Measurements from ENCODE around the gene TOM1. TPM values are rescaled to one million over a fixed set of nuclear protein-coding genes. Genes with fewer than 3 reads are reported as not detected.

TOM1 gene
- polyA plus RNA-seq, 2 of the 4 experiments (the other 2 are of a cell fraction), result 14.5 to 16.6 TPM

GRCh38 chr22:35316751-35317150 lies 17.1 kb downstream of the TOM1 start (continued):
- TF ChIP-seq ELK1 (IDR thresholded peaks at IDR 0.05; ENCODE audit: low read depth, low read length) (no peak), JUNB (IDR thresholded peaks at IDR 0.05) (no peak), FOSB (CRISPR knock-in tag; IDR thresholded peaks at IDR 0.05) (no peak)

DNA sequence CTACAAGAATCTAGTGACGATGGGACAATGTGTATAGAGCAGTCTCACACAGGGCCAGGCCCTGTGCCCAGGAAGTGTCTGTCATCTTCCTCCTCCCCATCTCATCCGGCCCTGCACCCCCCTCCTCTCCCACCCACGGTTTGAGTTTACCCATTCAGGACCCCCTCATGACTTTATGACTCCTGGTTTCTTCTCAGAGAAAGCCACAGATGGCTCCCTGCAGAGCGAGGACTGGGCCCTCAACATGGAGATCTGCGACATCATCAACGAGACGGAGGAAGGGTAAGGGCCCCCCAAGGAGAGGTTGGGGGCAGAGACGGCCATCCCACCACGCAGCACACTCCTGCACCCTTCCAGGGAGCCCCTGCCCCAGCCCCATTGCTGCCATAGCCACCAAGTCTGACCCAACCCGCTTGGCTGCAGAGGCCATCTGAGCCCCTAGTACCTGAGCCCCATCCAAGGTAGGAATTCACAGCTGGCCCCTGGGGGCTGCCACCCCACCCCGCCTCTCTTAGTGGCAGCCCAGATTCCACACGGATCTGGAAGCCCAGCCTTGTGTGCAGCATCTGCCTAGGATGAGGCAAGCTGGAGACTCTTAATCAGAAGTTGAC lies 18.1 kb downstream of the TOM1 start:
- POLR2A ChIA-PET, result no interaction called here
- FAIRE-seq (no peak), DNase-seq (ENCODE audit: low read depth in 1 of 2, low spot score in 1 of 2) (no peak), ATAC-seq (no peak)
- CTCF ChIA-PET, result no interaction called here
- H3K9me3 ChIP-seq, result no peaks in the 10 kb centered on the region
- 73% methylated on average over 10 of the region's 12 CpGs for WGBS (ENCODE audit: missing lambda C conversion rate)
- TF ChIP-seq HOXA7 (CRISPR knock-in tag; IDR thresholded peaks at IDR 0.05), result no peak
- no peak for TF ChIP-seq NR3C1 (IDR thresholded peaks at IDR 0.05)
- TF ChIP-seq FOSB (CRISPR knock-in tag; IDR thresholded peaks at IDR 0.05), result no peak
- TF ChIP-seq, protein P1, sequence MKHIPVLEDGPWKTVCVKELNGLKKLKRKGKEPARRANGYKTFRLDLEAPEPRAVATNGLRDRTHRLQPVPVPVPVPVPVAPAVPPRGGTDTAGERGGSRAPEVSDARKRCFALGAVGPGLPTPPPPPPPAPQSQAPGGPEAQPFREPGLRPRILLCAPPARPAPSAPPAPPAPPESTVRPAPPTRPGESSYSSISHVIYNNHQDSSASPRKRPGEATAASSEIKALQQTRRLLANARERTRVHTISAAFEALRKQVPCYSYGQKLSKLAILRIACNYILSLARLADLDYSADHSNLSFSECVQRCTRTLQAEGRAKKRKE (CRISPR knock-in tag; IDR thresholded peaks at IDR 0.05; ENCODE audit: low read depth), result no peak
- TF ChIP-seq SREBF2 (IDR thresholded peaks at IDR 0.05), result no peak
- TF ChIP-seq, protein P2, sequence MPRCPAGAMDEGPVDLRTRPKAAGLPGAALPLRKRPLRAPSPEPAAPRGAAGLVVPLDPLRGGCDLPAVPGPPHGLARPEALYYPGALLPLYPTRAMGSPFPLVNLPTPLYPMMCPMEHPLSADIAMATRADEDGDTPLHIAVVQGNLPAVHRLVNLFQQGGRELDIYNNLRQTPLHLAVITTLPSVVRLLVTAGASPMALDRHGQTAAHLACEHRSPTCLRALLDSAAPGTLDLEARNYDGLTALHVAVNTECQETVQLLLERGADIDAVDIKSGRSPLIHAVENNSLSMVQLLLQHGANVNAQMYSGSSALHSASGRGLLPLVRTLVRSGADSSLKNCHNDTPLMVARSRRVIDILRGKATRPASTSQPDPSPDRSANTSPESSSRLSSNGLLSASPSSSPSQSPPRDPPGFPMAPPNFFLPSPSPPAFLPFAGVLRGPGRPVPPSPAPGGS (IDR thresholded peaks at IDR 0.05), result no peak
- TF ChIP-seq MAFK (IDR thresholded peaks at IDR 0.05; ENCODE audit: partially characterized antibody), result no peak
- TF ChIP-seq POLR2A (IDR thresholded peaks at IDR 0.05; ENCODE audit: low read length), result no peak
- TF ChIP-seq CBX8 (IDR thresholded peaks at IDR 0.05), result no peak
- no peak for TF ChIP-seq ZC3H11A (IDR thresholded peaks at IDR 0.05)
- TF ChIP-seq FOSL2 (IDR thresholded peaks at IDR 0.05), result no peak
- TF ChIP-seq FOSL2 (CRISPR knock-in tag; IDR thresholded peaks at IDR 0.05), result no peak
- TF ChIP-seq JUN (IDR thresholded peaks at IDR 0.05), result no peak
- no peak for TF ChIP-seq REST (IDR thresholded peaks at IDR 0.05)
- TF ChIP-seq, protein P3, sequence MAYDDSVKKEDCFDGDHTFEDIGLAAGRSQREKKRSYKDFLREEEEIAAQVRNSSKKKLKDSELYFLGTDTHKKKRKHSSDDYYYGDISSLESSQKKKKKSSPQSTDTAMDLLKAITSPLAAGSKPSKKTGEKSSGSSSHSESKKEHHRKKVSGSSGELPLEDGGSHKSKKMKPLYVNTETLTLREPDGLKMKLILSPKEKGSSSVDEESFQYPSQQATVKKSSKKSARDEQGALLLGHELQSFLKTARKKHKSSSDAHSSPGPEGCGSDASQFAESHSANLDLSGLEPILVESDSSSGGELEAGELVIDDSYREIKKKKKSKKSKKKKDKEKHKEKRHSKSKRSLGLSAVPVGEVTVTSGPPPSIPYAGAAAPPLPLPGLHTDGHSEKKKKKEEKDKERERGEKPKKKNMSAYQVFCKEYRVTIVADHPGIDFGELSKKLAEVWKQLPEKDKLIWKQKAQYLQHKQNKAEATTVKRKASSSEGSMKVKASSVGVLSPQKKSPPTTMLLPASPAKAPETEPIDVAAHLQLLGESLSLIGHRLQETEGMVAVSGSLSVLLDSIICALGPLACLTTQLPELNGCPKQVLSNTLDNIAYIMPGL (CRISPR knock-in tag; IDR thresholded peaks at IDR 0.05; ENCODE audit: borderline replicate concordance), result no peak
- TF ChIP-seq TFCP2L1 (CRISPR knock-in tag; IDR thresholded peaks at IDR 0.05), result no peak
- H3K27ac ChIP-seq, result no peak overlapping the region
- H3K4me3 ChIP-seq, result no peak overlapping the region
- H3K4me1 ChIP-seq, result peaks cover 20% of the 10 kb centered on the region
- no peak overlapping the region for H3K4me2 ChIP-seq
